ENCODE results near the gene CHRDL2.

- no peak for TF ChIP-seq CTCF (conservative IDR thresholded peaks at IDR 0.05; ENCODE audit: low read length)
- no peak for TF ChIP-seq EZH2phosphoT487 (IDR thresholded peaks at IDR 0.05; ENCODE audit: borderline replicate concordance)
Observed at GRCh38 chr11:74748211-74749126, 17.2 kb upstream of the CHRDL2 start, which contains the start of gene RNF169.
